HFFc6 (cell line): ENCODE measurements around the gene CCDC33. TPM values are rescaled to one million over a fixed set of nuclear protein-coding genes. Genes with fewer than 3 reads are reported as not detected.

ENCODE experiments used
- DNase-seq: peaks from one replicate; pipeline ENCODE4 v3.0.0-alpha.2; 2018
- H3K27ac Mint-ChIP-seq: 2 replicates; pipeline ENCODE4 v1.8.0; 2020; ENCODE audit warnings: mild to moderate bottlenecking, mixed read lengths
- H3K27me3 Mint-ChIP-seq: 2 replicates; pipeline ENCODE4 v1.8.0; 2021; ENCODE audit warnings: mild to moderate bottlenecking, moderate library complexity, mixed read lengths; ENCODE audit not compliant: insufficient read depth
- H3K36me3 Mint-ChIP-seq: 2 replicates; pipeline ENCODE4 v1.8.0; 2021; ENCODE audit warnings: low read depth, mixed read lengths
- H3K4me1 Mint-ChIP-seq: 2 replicates; pipeline ENCODE4 v1.8.0; 2020; ENCODE audit warnings: low read depth, mixed read lengths
- H3K4me3 Mint-ChIP-seq: 2 replicates; pipeline ENCODE4 v1.8.0; 2020; ENCODE audit warnings: mild to moderate bottlenecking, moderate library complexity, mixed read lengths
- H3K9me3 Mint-ChIP-seq: 2 replicates; pipeline ENCODE4 v1.8.0; 2020; ENCODE audit warnings: mild to moderate bottlenecking, mixed read lengths
- total RNA-seq, 6 experiments: library from RNA; stranded (reverse); fragmentation: NEBNext Ultra II Directional; extraction: Animal tissue kit (Norgen Biotek cat#: 25700); gene quantifications; 2 replicates in 1 of 6; 3 replicates in 5 of 6; pipeline ENCODE4 v1.2.3, GENCODE V29; 2021
- TF ChIP-seq, protein P1 (sequence below): fragments of 200-600 bp; sonication (generic); IDR thresholded peaks from 2 replicates; pipeline ENCODE4 v1.5.0; 2021; ENCODE audit warnings: antibody characterized with exemption, mild to moderate bottlenecking

Gene CCDC33
- total RNA-seq, 6 experiments from 2014 or later: 0.30 TPM; not detected in 5

DNA sequence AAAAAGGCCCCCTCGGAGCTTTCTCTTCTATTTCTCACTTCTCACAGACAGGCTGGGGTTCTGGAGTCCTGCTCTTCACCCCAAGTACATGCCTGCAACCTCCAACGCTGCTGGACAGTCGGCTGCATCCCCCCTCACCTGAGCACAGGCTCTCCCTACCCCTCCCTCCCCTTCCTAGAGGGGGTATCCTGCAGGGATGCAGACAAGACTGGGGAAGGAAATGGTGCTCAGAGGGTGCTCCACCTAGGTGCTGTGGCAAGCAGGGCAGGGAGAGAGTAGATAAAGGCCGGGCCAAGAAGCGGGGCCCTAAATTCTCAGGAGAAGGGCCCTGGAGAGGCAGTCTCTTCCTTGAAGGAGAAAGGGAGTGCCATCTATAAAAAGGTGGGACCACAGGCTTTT, 26.6 kb upstream of the CCDC33 start:
- Mint-ChIP-seq H3K36me3 (no peaks in the 10 kb centered on the region), H3K27me3 (peaks cover 5% of the 10 kb centered on the region), H3K4me3 (no peak overlapping the region), H3K9me3 (no peaks in the 10 kb centered on the region), H3K27ac (no peak overlapping the region), H3K4me1 (peaks cover 22% of the 10 kb centered on the region)
- DNase-seq: no peak
- TF ChIP-seq, protein P1, sequence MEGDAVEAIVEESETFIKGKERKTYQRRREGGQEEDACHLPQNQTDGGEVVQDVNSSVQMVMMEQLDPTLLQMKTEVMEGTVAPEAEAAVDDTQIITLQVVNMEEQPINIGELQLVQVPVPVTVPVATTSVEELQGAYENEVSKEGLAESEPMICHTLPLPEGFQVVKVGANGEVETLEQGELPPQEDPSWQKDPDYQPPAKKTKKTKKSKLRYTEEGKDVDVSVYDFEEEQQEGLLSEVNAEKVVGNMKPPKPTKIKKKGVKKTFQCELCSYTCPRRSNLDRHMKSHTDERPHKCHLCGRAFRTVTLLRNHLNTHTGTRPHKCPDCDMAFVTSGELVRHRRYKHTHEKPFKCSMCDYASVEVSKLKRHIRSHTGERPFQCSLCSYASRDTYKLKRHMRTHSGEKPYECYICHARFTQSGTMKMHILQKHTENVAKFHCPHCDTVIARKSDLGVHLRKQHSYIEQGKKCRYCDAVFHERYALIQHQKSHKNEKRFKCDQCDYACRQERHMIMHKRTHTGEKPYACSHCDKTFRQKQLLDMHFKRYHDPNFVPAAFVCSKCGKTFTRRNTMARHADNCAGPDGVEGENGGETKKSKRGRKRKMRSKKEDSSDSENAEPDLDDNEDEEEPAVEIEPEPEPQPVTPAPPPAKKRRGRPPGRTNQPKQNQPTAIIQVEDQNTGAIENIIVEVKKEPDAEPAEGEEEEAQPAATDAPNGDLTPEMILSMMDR: no peak

DNA sequence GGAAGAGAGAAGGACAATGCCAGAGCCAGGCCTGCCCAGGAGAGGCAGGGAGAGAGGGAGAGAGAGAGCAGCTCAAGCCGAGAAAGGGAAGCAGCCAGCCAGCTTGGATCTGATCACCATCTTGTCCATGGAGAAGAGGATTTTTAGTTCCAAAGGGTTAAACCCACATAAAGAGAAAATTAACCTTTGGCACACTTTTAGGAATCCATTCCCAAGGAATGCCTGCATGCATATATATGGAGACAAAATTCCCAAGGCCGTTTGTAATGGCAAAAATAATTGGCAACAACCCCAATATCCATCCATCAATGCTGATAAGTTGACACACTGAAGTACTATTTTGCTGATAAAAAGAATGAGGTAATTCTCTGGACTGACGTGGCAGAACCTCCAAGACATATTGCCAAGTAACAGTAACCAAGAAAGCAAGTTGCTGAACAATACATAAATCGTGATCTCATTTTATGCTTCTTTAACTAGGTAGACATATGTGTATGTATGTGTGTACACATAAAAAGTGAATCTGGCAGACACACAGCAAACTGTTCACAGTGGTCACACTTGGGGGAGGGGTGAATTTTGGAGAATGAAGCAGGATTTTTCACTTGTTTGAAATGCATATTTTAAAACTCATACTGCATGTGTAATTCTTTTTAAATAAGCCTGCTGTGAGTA, 26.0 kb upstream of the CCDC33 start:
- TF ChIP-seq, protein P1: no peak
- H3K9me3 Mint-ChIP-seq: no peaks in the 10 kb centered on the region
- peak overlapping the region; percentile 29; the same call in 1 of the 2 replicates for H3K27ac Mint-ChIP-seq
- peaks cover 28% of the 10 kb centered on the region for H3K4me1 Mint-ChIP-seq
- H3K36me3 Mint-ChIP-seq: no peaks in the 10 kb centered on the region
- DNase-seq: peak; percentile 44
- H3K4me3 Mint-ChIP-seq: no peak overlapping the region
- H3K27me3 Mint-ChIP-seq: peaks cover 5% of the 10 kb centered on the region

DNA sequence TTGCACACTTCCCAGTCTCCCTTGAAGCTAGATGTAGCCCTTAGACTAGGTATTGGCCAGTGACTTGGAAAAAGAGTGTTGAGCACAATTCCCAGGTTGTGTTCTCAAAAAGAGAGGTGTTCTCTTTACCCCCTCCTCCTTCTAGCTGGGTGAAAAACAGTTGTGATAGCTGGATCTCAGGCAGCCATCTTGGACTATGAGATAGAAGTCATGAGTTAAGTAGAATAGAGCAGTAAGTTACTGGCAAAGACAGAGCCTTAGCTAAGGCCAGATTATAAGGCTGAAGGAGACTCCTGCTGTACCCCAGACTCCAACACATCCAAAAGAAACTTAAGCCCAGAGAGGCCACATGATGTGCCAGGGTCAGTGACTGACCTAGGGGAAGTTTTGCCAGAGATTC, 25.4 kb upstream of the CCDC33 start:
- no peak for DNase-seq

DNA sequence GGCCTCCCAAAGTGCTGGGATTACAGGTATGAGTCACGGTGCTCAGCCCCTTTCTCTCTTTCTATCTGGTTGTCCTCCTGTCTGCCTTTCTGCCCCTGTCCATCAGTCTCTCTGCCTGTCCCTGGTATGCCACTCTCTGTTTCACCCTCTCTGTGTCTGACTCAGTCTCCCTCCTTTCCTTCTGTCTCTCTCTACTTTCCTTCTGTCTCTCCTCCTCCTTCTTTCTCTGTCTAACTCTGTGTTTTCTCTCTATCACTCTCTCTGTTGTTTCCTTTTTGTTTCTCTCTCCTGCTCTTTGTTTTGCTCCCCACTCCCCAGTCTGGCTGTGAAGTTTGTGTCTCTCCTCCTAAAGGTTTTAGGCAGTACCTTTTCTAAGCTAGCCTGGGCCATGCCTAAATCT, 24.5 kb upstream of the CCDC33 start:
- no peak overlapping the region for H3K27ac Mint-ChIP-seq
- TF ChIP-seq, protein P1: no peak
- no peaks in the 10 kb centered on the region for H3K36me3 Mint-ChIP-seq
- peaks cover 39% of the 10 kb centered on the region for H3K4me1 Mint-ChIP-seq
- peaks cover 5% of the 10 kb centered on the region for H3K27me3 Mint-ChIP-seq
- H3K4me3 Mint-ChIP-seq: no peak overlapping the region
- no peaks in the 10 kb centered on the region for H3K9me3 Mint-ChIP-seq
- DNase-seq: no peak

More for the DNA sequence above, 25.4 kb upstream of the CCDC33 start:
- Mint-ChIP-seq H3K9me3 (no peaks in the 10 kb centered on the region), H3K36me3 (no peaks in the 10 kb centered on the region), H3K4me3 (no peak overlapping the region), H3K4me1 (peaks cover 34% of the 10 kb centered on the region), H3K27ac (peak overlapping the region; percentile 29; the same call in 1 of the 2 replicates), H3K27me3 (peaks cover 5% of the 10 kb centered on the region)
- TF ChIP-seq, protein P1: no peak

DNA sequence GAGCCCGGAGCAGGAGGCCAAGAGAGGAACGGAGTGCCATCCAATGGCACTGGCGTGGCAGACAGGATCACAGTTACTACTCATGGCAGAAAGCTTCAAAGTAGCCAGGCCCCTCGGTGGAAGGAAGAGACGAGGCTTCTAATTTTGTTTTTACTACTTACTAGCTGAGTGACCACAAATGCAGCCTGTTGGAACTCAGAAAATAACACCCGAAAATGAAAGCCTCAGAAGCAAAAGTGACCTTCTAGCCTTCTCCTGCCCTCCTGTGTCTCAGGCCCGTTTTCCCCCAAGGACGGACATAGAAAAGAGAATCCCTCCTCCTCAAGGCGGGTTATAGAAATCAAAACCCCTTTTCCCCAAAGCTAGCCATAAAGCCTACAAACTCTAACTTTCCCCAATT, 23.6 kb upstream of the CCDC33 start:
- Mint-ChIP-seq H3K4me1 (peaks cover 39% of the 10 kb centered on the region), H3K36me3 (no peaks in the 10 kb centered on the region), H3K4me3 (no peak overlapping the region), H3K27me3 (peaks cover 9% of the 10 kb centered on the region), H3K27ac (no peak overlapping the region), H3K9me3 (no peaks in the 10 kb centered on the region)
- no peak for DNase-seq
- TF ChIP-seq, protein P1: no peak
